Neural cell (in vitro differentiated cells): Measurements from ENCODE around the gene HSDL2. TPM values are rescaled to one million over a fixed set of nuclear protein-coding genes. Genes with fewer than 3 reads are reported as not detected.

ENCODE experiments used
- H2AFZ ChIP-seq: fragments of 200-600, 300-800 bp; sonication (generic), shearing (Covaris generic); 2 replicates; pipeline ENCODE4 v1.6.0; 2014; ENCODE audit warnings: low read depth, mild to moderate bottlenecking, antibody characterized with exemption, low read length, moderate library complexity
- H3F3A ChIP-seq: fragments of 200-600 bp; shearing (Covaris generic); 2 replicates; pipeline ENCODE4 v1.6.1; 2016; ENCODE audit warnings: mild to moderate bottlenecking, moderate library complexity, mixed read lengths, antibody characterized with exemption, low read length; ENCODE audit not compliant: insufficient read depth, poor library complexity, severe bottlenecking
- H3K27ac ChIP-seq: fragments of 200-600, 300-800 bp; sonication (generic), shearing (Covaris generic); 2 replicates; pipeline ENCODE4 v1.5.1; 2014; ENCODE audit warnings: mild to moderate bottlenecking, low read length, moderate library complexity
- H3K27me3 ChIP-seq: fragments of 300-800, 200-600 bp; sonication (generic), shearing (Covaris generic); 2 replicates; pipeline ENCODE4 v1.6.0; 2014; ENCODE audit warnings: mild to moderate bottlenecking, low read depth, low read length, moderate library complexity; ENCODE audit not compliant: insufficient read depth
- H3K36me3 ChIP-seq: fragments of 300-800, 200-600 bp; sonication (generic), shearing (Covaris generic); 2 replicates; pipeline ENCODE4 v1.5.1; 2014; ENCODE audit warnings: mild to moderate bottlenecking, antibody characterized with exemption, low read length, moderate library complexity; ENCODE audit not compliant: insufficient read depth
- H3K4me2 ChIP-seq: fragments of 300-800, 200-600 bp; sonication (generic), shearing (Covaris generic); 2 replicates; pipeline ENCODE4 v1.6.0; 2014; ENCODE audit warnings: mild to moderate bottlenecking, low read length
- H3K4me3 ChIP-seq: fragments of 300-800, 200-600 bp; sonication (generic), shearing (Covaris generic); 2 replicates; pipeline ENCODE4 v1.5.1; 2014; ENCODE audit warnings: mild to moderate bottlenecking, low read length, moderate library complexity
- H3K79me2 ChIP-seq: fragments of 200-600 bp; shearing (Covaris generic); replicated peaks from 2 replicates; pipeline ENCODE4 v1.6.0; 2014; ENCODE audit warnings: mild to moderate bottlenecking, low read length, moderate library complexity; ENCODE audit not compliant: insufficient read depth
- H3K9ac ChIP-seq: fragments of 300-800, 200-600 bp; sonication (generic), shearing (Covaris generic); 2 replicates; pipeline ENCODE4 v1.6.1; 2016; ENCODE audit warnings: mild to moderate bottlenecking, low read length, mixed read lengths
- H3K9me2 ChIP-seq: fragments of 200-600 bp; shearing (Covaris generic); 2 replicates; pipeline ENCODE4 v1.6.1; 2016; ENCODE audit warnings: mild to moderate bottlenecking, low read length, mixed read lengths; ENCODE audit not compliant: insufficient read depth
- H3K9me3 ChIP-seq: fragments of 200-600, 300-800 bp; sonication (generic), shearing (Covaris generic); 2 replicates; pipeline ENCODE4 v1.6.1; 2016; ENCODE audit warnings: mild to moderate bottlenecking, mixed run types, low read length, moderate library complexity, mixed read lengths
- H4K20me1 ChIP-seq: fragments of 200-600 bp; shearing (Covaris generic); 2 replicates; pipeline ENCODE4 v1.6.1; 2016; ENCODE audit warnings: mild to moderate bottlenecking, mixed run types; ENCODE audit not compliant: insufficient read depth
- CTCF ChIP-seq: fragments of 450-650 bp; IDR thresholded peaks from 2 replicates; pipeline ENCODE4 v1.5.1; 2014; ENCODE audit warnings: antibody characterized with exemption, mild to moderate bottlenecking, moderate library complexity; ENCODE audit not compliant: poor library complexity, severe bottlenecking
- EP300 ChIP-seq: fragments of 450-650 bp; conservative IDR thresholded peaks from 2 replicates; pipeline ENCODE4 v1.6.1; 2014; ENCODE audit warnings: antibody characterized with exemption, mild to moderate bottlenecking, moderate library complexity; ENCODE audit not compliant: poor library complexity, severe bottlenecking
- EZH2 ChIP-seq: fragments of 200-600, 300-800 bp; shearing (Covaris generic), sonication (generic); IDR thresholded peaks from 2 replicates; pipeline ENCODE4 v1.6.1; 2014; ENCODE audit warnings: antibody characterized with exemption, low read length, borderline replicate concordance, mild to moderate bottlenecking; ENCODE audit not compliant: insufficient read depth, poor library complexity, severe bottlenecking
- MXI1 ChIP-seq: fragments of 450-650 bp; conservative IDR thresholded peaks from 2 replicates; pipeline ENCODE4 v1.6.1; 2014; ENCODE audit warnings: antibody characterized with exemption, mild to moderate bottlenecking; ENCODE audit not compliant: poor library complexity, severe bottlenecking
- POLR2AphosphoS5 ChIP-seq: IDR thresholded peaks from 2 replicates; pipeline ENCODE4 v1.6.1; 2012
- RAD21 ChIP-seq: fragments of 450-650 bp; conservative IDR thresholded peaks from 2 replicates; pipeline ENCODE4 v1.6.1; 2014; ENCODE audit warnings: antibody characterized with exemption, mild to moderate bottlenecking, moderate library complexity
- REST ChIP-seq: IDR thresholded peaks from 2 replicates; pipeline ENCODE4 v1.6.1; 2012; ENCODE audit warnings: borderline replicate concordance
- SMC3 ChIP-seq: fragments of 450-650 bp; conservative IDR thresholded peaks from 2 replicates; pipeline ENCODE4 v1.6.1; 2014; ENCODE audit warnings: antibody characterized with exemption, mild to moderate bottlenecking, moderate library complexity; ENCODE audit not compliant: poor library complexity
- TAF1 ChIP-seq: IDR thresholded peaks from 2 replicates; pipeline ENCODE4 v1.6.1; 2012; ENCODE audit warnings: low read depth
- polyA plus RNA-seq: library from polyadenylated mRNA; depleted of rRNA; stranded (reverse); fragments of >200 nt; gene quantifications from 2 replicates; pipeline ENCODE4 v1.2.3, GENCODE V29; 2014

Gene HSDL2
- polyA plus RNA-seq, 1 donor from 2014 or later, result 9.0 TPM

- no peak overlapping the region for H3K9ac ChIP-seq
Observed at GRCh38 chr9:112375361-112375760, 4.5 kb upstream of the HSDL2 start.

GRCh38 chr9:112377087-112377486 is 2.8 kb upstream of the HSDL2 start:
- Histone ChIP-seq H3K27me3 (no peaks in the 10 kb centered on the region), H3K9ac (no peak overlapping the region), H3K4me2 (peak overlapping the region; percentile 41), H3K9me2 (no peaks in the 10 kb centered on the region), H3K79me2 (peaks cover 9% of the 10 kb centered on the region), H4K20me1 (no peaks in the 10 kb centered on the region), H3K27ac (no peak overlapping the region), H2AFZ (no peak overlapping the region), H3K9me3 (no peaks in the 10 kb centered on the region), H3F3A (no peaks in the 10 kb centered on the region), H3K4me3 (peak overlapping the region; percentile 87), H3K36me3 (no peaks in the 10 kb centered on the region)
- TF ChIP-seq REST (no peak), EP300 (no peak), SMC3 (no peak), RAD21 (no peak), TAF1 (no peak), CTCF (no peak), POLR2AphosphoS5 (no peak)

More at GRCh38 chr9:112375361-112375760, 4.5 kb upstream of the HSDL2 start:
- H3K27ac ChIP-seq, result no peak overlapping the region
- H3K36me3 ChIP-seq, result no peaks in the 10 kb centered on the region
- H3F3A ChIP-seq, result no peaks in the 10 kb centered on the region
- peaks cover 5% of the 10 kb centered on the region for H3K9me3 ChIP-seq
- TF ChIP-seq EZH2 (no peak), RAD21 (no peak), EP300 (no peak), SMC3 (no peak), CTCF (no peak), REST (no peak), POLR2AphosphoS5 (no peak), MXI1 (no peak), TAF1 (no peak)
- no peak overlapping the region for H3K4me2 ChIP-seq
- no peaks in the 10 kb centered on the region for H3K9me2 ChIP-seq
- H3K4me3 ChIP-seq, result no peak overlapping the region
- no peak overlapping the region for H2AFZ ChIP-seq
- no peaks in the 10 kb centered on the region for H4K20me1 ChIP-seq
- peaks cover 9% of the 10 kb centered on the region for H3K79me2 ChIP-seq
- H3K27me3 ChIP-seq, result no peaks in the 10 kb centered on the region
